Right ventricle myocardium superior (tissue), 1 donor: ENCODE results near the gene MUC20. TPM values are rescaled to one million over a fixed set of nuclear protein-coding genes. Genes with fewer than 3 reads are reported as not detected.
"Not testable (repeated sequence)": the region's sequence is repeated elsewhere in the genome, so short reads cannot be mapped to it uniquely, and the experiment has no call there.

Experiments used
- ATAC-seq: fragments of 200-7000 bp; cut with Tn5 transposase; one replicate; pipeline ENCODE4 v1.9.1; 2020; ENCODE audit warnings: mild to moderate bottlenecking; ENCODE audit not compliant: poor library complexity
- DNase-seq: peaks from one replicate; pipeline ENCODE4 v3.0.0-alpha.2; 2020
- intact Hi-C: fragments of 100-400 bp; cut with DNase I; formaldehyde crosslinking; loops from one replicate; pipeline ENCODE4 v1.11.2; 2022
- total RNA-seq: library from RNA; stranded (reverse); fragmentation: NEBNext Ultra II Directional; extraction: Animal tissue kit (Norgen Biotek cat#: 25700); gene quantifications from one replicate; pipeline ENCODE4 v1.2.1, GENCODE V29; 2021
- donor health status: DM: no; HTN: yes; CAD: no; lungs with severe emphysema.

Gene MUC20
- total RNA-seq, 1 donor from 2014 or later = 5.4 TPM

DNA sequence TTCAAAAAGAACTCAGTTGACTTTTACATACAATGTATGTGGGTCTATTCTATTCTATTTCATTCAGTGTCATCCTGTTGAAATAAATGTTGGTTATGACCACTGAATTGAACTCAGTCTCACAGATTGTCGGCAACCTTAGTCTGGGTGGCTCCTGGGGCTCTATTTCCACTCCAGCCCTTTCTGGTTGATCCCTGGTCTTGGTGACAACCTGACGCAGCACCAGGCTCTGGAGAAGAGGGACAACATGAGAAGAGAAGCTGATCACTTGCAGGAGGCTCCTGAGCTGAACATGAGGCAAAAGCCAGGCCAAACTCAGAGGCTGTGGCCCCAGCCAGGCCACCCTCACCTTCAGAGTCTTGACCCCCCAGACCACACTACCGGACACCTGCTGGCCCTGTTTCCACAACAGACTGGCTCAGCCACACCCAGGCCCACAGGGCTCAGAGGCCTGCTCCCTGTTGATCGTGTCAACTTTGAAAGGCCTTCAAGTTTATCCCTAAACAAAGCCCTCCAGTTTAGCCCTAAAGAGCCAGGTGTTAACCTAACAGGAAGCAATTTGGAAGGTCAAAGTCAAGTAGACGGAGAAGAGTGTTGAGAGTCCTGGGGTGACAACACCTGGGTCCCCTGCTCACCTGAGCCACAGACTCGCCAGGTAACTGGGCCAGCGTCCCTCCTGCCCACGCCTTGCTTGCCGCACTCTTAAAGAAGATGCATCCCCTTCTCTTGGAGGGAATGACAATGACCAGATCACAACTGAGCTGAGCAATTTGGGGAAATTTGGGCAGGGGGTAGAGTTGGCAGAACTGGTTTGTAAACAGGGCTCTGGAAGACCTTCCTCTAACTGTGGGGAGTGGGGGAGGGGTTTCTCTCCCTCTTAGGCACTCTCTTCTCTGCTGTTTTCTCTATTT is 15.4 kb upstream of the MUC20 start:
- intact Hi-C loops = no loop called here
- DNase-seq (no peak), ATAC-seq (no peak)

DNA sequence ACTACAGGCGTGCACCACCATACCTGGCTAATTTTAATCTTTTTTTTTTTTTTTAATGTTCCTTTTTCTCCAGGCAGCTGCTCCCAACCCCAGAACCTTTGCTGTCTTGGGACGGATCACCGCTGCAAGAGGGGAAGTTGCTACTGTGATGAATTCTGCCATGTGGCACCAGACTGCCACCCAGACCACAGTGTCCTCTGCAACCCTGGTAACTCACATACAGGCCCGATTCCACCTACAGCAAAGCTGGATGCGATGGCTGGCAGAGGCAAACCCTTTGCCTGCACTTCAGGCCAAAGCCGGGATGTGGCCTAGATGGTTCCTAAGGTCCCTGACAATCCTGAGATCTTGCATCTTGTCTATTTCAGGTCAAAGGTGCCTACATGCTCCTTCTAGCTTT is 12.7 kb upstream of the MUC20 start:
- intact Hi-C loops = no loop called here
- DNase-seq = peak; percentile 29
- ATAC-seq = no peak

DNA sequence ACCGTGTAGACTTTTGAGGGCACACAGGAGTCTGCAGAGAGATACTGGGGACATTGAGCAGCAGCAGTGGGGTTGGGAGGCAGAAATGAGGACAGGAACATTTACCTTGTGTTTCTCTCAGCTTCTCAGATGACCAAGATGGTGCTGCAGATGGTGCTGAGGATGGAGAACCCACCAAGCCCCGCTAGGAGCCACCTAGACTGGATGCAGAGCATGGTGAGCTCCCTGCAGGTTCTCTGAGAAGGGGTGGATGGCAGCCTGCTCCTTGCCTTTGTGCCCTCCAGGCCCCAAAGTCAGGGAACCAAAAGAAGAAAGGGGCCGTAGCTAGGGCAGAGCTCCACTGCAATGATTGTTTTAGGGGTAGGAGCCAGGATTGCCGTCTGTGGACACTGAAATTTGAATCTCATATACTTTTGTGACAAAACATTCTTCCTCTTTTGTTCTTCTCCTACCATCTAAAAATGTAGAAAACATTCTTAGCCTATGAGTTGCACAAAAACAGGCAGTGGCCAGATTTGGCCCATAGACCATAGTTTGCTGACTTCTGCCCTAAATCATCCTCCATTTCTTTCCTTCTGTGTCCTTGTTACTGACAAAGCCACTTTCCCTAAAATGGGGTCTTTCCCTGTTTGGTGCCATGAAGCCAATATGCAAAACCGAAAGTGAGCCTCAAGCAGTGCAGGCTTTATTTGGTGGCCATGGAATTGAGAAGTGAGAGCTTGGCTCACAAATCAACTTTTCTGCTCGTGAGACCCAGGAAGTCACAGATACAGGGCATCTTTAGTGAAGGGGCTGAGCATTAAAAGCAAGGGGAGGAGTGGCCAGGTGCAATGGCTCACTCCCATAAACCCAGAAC is 11.9 kb upstream of the MUC20 start:
- DNase-seq = peak; percentile 13
- intact Hi-C loops = no loop called here
- no peak for ATAC-seq

DNA sequence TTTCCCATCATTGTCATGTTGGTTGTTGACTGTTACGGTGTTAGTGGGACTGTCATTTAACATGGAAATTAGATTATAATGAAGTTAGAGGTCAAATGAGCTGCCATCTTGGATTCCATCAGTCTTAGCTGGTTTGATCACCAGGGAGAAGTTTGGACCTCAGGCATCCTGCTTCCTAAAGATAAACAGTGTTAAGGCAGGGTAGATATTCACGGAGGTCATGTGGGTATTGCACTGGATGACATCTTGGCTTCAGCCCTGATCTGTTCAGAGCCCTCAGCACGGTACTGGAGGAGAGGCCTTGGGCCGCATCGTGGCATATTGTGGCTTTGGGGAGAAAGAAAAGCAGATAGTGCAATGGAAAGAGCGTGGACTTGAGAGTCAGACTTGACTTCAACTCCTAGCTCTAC is 11.1 kb upstream of the MUC20 start:
- DNase-seq = no peak
- intact Hi-C loops = no loop called here
- no peak for ATAC-seq

DNA sequence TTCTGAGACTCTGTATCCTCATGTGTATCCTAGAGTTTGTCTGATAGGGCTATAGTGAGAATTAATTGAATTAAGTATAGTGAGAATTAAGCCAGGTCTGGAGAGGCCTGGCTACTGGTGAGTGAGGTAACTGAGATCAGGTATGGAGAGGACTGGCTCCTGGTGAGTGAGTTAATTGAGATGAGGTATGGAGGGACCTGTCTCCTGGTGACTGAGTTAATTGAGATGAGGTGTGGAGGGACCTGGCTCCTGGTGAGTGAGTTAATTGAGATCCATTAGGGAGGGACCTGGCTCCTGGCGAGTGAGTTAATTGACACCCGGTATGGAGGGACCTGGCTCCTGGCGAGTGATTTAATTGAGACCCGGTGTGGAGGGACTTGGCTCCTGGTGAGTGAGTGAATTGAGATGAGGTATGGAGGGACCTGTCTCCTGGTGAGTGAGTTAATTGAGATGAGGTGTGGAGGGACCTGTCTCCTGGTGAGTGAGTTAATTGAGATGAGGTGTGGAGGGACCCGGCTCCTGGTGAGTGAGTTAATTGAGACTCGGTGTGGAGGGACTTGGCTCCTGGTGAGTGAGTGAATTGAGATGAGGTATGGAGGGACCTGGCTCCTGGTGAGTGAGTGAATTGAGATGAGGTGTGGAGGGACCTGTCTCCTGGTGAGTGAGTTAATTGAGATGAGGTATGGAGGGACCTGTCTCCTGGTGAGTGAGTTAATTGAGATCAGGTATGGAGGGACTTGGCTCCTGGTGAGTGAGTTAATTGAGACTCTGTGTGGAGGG is 10.5 kb upstream of the MUC20 start:
- intact Hi-C loops, ATAC-seq: not testable (repeated sequence)
- peak; percentile 20 for DNase-seq

DNA sequence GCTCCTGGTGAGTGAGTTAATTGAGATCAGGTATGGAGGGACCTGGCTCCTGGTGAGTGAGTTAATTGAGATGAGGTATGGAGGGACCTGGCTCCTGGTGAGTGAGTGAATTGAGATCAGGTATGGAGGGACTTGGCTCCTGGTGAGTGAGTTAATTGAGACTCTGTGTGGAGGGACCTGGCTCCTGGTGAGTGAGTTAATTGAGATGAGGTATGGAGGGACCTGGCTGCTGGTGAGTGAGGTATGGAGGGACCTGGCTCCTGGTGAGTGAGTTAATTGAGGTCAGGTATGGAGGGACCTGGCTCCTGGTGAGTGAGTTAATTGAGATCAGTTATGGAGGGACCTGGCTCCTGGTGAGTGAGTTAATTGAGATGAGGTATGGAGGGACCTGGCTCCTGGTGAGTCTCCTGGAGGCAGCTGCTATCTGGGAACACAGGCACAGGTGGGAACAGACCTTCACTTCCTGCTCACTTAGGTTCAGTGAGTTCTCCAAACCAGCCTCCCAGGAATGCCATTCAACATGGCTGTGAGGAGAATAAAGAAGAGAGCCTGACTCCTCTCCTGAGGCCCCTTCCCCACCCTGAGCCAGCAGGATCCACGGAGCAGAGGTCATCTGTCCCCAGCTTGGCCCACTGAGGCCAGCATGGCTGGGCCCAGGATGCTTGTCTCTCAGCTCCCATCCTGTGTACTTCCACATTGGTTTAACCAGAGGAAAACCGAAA is 9.5 kb upstream of the MUC20 start:
- DNase-seq, ATAC-seq, intact Hi-C loops: not testable (repeated sequence)

DNA sequence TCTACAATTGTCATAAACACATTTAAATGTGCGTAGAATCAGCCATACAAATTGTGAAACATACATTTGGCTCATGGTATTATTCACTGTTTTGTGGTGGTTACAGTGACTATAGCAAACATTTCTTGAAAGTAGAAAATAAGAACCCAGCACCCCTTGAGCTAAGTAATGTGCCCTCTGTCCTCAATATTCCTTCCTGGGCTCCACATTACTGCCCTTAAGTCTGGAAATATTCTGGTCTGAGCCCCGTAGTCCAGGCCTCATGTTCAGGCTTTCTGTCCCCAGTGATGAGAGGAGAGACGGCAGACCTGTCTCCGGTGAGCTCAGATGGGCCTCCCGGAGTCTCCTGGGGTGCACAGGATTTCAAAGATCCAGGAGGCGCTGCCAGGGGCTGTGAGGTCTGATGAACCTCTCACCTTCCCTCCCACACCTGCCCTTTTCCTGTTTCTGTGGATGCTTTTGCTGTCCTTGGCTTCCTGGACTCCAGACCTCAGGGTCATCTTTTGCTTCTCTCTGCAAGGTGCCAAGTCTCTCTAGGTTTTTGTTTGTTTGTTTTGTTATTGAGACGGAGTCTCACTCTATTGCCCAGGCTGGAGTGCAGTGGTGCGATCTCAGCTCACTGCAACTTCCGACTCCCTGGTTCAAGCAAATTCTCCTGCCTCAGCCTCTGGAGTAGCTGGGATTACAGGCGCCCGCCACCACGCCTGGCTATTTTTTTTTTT is 8.8 kb upstream of the MUC20 start:
- intact Hi-C loops = no loop called here
- ATAC-seq (no peak), DNase-seq (no peak)

DNA sequence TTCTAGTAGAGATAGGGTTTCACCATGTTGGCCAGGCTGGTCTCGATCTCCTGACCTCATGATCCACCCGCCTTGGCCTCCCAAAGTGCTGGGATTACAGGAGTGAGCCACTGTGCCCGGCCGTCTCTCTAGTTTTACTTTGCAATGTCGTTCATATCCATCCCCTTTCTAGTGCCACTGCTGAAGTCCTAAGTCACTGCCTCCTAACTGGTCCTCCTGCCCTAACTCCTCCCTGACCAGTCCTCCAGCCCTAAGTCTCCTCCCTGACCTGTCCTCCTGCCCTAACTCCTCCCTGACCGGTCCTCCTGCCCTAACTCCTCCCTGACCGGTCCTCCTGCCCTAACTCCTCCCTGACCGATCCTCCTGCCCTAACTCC is 8.3 kb upstream of the MUC20 start:
- intact Hi-C loops, DNase-seq, ATAC-seq: not testable (repeated sequence)

DNA sequence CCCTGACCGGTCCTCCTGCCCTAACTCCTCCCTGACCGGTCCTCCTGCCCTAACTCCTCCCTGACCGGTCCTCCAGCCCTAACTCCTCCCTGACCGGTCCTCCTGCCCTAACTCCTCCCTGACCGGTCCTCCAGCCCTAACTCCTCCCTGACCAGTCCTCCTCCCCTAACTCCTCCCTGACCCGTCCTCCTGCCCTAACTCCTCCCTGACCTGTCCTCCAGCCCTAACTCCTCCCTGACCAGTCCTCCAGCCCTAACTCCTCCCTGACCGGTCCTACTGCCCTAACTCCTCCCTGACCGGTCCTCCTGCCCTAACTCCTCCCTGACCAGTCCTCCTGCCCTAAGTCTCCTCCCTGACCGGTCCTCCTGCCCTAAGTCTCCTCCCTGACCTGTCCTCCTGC is 7.6 kb upstream of the MUC20 start:
- intact Hi-C loops, ATAC-seq, DNase-seq: not testable (repeated sequence)

DNA sequence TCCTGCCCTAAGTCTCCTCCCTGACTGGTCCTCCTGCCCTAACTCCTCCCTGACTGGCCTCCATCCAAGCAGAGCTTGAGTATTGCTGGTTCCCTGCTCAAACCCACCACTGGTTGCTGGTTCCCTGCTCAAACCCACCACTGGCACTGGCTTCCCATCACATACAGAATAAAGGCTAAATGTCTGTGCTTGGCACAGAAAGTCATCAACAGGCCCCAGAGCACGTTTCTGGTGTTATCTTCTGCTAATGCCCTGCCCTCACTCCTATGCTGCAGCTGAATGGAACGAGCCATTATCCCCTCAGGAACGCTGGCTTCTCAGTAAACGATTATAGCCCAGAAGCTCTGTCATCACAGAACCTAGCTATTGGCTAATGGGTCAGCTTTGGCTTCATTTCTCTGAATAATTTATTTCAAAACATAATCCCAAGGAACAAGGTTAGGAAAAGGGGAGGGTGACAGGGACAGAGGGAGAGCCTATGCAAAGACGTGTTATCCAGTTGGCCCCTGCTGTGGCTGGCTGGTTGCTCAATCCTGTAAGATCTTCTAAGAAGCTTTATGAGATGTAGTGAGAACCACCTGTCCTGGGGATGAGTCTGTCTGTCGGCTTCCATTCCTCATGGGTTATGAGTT is 6.3 kb upstream of the MUC20 start:
- intact Hi-C loops = no loop called here
- ATAC-seq = peak; percentile 38
- DNase-seq = no peak

DNA sequence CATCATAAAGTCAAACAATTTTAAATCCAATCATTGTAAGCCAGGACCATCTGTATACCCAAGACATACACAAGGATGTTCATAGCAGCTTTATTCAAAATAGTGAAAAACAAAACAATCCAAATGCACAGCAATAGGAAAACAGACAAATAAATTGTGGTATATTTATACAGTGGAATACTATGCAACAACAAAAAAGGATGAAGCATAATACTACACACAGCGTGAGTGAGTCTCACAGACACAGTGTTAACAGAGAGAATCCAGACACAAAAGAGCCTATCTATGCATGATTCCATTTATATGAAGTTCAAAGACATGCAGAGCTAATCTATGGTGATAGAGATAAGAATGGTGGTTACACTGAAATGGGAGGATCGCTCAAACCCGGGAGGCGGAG is 5.6 kb upstream of the MUC20 start:
- DNase-seq = no peak
- intact Hi-C loops = no loop called here
- ATAC-seq = no peak

DNA sequence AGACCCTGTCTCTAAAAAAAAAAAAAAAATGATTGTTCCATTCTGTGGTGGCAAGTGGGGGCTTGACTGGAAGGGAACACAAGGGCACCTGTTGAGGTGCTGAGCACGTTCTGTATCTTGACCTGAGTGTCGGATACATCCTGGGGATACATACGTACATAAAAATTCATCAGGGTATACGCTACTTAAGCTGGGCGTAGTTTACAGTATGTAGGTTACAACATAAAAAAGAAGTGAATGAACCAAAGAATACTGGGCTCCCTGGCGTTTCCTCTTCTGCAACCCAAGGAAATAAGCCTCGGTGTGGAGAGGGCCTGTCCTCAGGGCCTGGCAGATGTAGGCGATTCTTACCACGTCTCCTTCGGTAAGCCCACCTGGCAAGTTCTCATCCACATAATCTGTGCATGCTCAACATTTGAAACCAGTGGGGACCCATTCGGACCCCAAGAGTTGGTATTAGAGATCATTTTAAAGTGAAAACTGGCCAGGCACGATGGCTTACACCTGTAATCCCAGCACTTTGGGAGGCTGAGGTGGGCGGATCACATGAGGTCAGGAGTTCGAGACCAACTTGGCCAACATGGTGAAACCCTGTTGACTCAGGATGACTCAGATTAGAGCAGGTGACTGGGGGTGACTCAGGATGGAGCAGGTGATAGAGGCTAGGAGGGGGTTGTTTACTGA is 5.1 kb upstream of the MUC20 start:
- DNase-seq (no peak), ATAC-seq (peak; percentile 23)
- intact Hi-C loops = no loop called here

DNA sequence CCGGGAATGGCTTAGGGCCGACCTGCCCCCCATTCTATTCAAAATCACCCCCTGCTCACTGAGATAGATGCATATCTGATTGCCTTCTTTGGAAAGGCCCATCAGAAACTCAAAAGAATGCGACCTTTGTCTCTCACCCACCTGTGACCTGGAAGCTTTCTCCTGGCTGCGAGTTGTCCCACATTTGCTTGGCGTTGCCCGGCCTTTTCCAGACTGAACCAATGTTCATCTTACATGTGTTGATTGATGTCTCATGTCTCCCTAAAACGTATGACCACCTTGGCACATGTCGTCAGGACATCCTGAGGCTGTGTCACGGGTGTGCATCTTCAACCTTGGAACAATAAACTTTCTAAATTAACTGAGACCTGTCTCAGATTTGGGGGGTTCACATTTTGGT is 3.4 kb upstream of the MUC20 start:
- DNase-seq = no peak
- intact Hi-C loops = no loop called here
- no peak for ATAC-seq

DNA sequence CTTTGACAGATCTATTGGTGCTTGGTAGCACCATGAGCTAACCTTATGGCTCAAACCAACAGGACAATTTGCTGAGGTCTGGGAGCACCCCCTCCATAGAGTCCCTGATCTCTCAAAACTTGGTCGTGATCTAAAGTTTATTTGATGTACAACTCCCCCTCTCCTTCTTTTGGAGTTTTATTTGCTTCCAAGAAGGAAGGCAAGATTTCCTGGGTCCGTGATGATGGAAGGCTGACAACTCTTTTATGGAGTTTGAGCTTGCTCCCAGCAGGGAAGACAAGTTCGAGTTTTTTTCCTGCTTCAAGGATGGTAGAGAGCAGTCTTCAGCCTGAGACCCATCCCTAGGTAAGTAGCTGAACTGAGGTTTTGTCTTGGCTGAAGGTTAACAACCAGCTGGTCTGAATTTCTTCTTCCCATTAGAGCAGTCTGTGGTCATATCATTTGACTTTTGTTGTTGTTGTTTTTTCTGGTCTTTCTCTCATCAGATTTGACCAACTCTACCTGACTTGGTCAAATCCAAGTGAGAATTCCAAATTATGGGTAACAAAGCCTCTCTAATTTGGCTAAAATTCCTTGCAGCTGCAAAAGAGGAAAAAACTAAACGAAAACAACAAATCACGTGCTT is 2.8 kb upstream of the MUC20 start:
- no peak for ATAC-seq
- DNase-seq = no peak
- intact Hi-C loops = no loop called here

DNA sequence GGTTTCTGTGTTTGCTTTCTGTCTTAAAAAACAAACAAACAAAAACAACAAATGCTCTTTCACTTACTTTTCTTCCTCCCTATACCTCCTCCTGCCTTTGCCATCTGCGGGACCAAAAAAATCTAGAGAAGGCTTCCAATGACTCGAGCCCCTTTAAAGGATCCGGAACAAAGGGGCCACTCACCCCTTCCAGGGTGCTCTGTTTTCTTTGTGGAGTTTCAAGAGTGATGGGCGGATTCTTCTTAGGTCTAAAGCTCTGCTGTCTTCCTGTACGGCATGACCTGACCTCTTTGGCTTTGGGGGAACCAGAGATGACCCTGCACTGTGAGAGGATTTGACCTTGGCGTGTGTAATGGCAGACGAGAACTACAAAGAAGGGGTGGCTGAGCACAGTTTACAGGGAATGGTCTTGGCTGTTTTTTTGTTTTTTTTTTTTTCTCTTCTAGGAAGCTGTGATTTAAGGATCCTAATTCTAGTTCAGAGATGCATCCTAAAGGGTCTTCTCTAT is 2.2 kb upstream of the MUC20 start:
- ATAC-seq (no peak), DNase-seq (no peak)
- intact Hi-C loops = no loop called here
